Fibroblast of the conjunctiva (primary cell): ENCODE data around the gene STK35.

Source experiments
- DNase-seq: peaks from one replicate; pipeline ENCODE4 v3.0.0-alpha.2; 2010; ENCODE audit warnings: low read depth

STK35 gene

DNA sequence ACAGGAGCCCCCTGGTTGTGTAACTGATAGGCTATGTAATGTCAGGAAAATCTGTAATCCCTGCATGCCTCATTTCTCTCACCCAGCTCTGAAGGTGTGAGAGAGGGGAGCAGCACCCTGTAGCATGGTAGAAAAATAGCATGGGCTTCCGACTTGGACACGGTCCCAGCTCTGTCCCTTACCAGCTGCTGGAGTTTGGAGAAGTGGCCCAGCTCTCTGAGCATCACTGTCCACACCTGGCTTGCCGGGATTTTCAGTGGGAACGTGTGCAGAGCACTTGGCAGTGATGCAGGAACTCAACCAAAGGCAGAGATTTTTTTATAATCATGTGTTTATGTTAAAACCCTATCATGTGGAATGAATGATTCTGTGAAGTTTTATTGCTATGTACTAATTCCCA, 34.6 kb downstream of the STK35 start:
- DNase-seq = no peak

DNA sequence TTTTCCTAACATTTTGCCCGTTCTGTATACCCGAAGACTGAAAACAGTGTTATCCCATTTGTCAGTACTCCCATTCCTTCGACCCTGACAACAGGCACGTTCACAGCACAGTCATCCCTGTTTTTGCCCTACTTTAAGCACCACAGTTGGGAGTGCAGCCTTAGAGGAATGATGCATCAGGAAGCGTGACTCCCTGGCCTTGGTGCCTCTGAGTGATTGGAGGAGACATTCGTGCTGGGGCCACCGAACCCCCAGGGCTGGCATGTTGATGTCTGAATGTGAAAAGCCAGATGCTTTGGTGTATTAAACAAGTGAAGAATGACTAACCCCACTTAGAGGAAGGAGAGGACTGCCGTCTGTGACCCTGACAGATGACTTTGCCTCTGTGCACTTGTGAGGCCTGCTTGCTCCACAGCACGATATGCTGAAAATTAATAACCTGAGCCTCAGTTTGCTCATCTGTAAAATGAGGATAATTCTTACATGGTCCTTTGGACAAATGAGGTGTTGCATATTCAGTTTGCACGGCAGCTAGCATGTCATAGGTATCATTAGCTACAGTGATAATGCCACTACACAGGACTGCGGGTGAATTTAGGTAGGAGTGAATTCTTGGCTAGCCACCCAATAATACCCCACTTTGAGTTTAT, 36.0 kb downstream of the STK35 start:
- DNase-seq = no peak

DNA sequence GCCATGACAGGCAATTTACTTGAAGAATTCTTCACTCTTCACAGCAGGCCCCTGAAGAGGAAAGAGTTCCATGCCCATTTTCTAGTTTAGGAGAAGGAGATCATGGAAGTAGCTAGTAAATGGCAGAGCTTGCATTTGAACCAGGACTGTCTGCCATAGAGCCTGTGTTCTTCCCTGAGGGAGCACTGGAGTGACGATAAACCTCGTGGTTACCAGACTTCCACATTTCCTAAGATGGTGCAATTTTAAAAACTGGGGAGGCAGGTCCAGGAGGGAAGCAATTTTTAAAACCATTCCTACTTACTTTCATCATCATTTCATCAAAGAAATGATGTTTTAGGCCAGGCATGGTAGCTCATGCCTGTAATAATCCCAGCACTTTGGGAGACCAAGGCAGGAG, 36.8 kb downstream of the STK35 start:
- DNase-seq = no peak

DNA sequence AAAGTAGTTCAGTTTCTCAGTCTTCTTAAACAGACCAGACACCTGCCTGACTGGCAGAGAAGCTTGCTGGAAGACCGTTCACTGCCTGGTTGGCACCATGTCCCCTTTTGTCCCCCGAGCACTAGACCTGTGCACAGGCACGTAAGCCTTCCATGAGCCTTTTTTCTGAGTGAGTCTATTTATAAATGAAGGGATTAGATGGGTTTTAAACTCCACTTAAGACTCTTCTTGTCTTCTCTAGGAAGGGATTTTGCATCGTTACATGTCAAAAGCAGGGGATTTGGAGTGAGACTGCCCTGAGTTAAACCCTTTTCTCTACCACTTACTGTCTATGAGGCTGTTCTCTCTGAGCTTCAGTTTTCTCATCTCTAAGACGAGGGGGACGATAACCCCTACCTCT, 37.6 kb downstream of the STK35 start:
- no peak for DNase-seq

DNA sequence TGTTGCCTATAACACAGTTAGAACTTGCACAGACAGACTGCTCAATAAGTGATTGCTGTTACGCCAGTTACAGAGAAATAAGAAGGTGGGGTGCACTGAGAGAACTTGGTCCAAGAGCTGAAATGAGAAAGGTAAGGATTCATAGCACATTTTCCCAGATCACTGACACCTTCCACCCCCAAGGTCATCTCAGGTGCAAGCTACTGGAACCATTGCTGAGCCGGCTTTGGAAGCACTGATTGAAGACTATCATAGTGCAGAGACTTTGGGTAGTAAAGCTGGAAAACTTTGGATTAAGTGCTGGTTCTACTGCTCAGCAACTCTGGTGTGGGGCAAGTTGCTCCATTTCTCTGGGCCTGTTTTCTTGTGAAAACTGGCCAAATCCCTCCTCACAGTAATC, 38.1 kb downstream of the STK35 start:
- DNase-seq = no peak

DNA sequence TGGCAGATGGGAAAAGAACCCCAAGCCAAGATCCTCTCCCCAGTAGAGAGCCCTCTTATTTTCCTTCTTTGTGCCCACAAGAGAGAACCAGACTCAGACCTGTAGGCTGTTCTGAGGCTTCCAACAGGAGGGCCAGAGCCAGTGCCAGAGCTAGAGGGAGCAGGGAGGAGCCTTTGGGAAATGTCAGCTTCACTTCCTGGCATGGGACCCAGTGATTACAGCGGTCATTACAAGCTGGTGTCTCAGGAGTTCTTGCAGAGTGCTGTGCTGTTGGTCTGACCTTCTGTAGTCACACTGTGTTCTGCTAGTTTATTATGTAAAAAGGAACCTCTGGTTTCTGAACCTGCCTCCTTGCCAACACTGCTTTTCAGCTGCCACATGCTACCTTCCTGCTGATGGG, 38.9 kb downstream of the STK35 start:
- DNase-seq = no peak

DNA sequence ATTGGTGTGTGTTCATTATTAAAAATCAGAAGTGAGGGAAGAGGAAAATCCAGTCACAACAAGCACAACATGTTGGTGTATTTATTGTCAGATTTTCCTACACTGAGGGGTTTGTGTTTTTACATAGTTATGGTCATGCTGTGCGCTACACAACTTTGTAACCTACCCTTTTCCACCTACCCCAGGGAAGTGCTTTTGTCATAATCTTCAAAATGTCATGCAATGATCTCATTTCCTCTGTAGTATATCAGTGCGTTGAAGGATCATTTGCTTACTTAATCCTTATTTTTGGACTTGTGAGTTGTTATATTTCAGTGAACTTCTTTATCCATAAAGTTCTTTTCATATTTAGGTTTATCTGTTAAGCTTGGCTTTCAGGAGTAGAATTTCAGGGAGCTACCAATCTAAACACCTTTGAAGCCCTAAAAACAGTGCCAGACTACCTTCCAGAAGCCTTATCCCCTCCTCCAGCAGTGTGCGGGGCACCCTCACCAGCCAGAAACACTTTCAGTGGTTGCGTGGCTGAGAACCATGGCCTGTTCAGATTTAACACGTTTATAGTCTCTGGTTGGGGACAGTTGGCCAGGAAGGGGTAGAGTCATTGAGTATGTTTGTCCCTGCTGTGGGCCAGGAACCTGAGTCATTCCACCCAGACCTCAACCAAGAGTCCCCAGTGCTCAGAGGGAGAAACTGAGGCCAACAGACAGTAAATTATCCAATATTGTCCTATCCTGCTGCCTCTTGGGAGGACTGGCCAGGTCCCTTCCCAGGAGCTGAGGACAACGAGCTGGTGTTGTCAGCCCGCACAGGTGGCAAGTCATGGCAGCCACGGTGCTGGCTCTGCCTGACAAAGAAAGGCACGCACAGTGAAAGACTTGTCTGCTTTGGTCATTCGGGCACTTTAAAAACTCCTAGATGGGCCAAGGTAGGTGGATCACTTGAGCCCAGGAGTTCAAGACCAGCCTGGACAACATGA, 40.3 kb downstream of the STK35 start:
- no peak for DNase-seq

DNA sequence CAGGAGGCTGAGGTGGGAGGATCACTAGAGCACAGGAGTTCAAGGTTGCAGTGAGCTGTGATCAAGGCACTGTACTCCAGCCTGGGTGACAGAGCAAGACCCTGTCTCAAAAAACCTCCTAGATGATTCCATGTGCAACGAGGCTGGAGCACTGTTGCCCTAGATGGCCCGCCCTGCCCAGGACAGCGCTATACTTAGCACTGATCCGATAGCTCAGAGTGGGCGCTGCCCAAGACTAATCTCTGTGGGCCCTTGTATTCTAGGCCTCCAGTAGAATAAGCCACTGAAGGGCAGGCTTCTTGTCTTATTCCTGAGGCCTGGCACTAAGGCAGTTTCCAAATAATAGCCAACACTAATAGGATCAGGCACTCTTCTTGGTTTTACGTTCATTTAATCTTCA, 41.0 kb downstream of the STK35 start:
- no peak for DNase-seq

DNA sequence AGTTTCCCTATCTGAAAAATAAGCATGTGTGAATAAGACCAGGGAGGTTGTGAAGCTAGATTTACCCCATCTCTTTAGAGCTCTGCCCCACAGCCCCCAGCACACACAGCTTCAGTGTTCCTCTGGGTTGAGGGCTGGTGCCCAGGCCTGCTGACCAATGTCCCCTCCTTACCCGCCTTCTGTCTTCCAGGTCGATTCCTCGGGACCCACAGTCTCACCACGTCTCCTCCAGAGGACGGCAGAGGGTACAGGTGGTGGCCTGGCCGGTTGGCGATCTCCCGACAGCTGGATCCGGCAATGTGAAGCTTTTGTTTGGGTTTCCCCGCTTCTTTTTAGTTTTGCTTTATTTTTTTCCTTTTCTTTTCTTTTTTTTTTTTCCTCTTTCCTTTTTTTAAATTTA, 42.0 kb downstream of the STK35 start:
- no peak for DNase-seq

DNA sequence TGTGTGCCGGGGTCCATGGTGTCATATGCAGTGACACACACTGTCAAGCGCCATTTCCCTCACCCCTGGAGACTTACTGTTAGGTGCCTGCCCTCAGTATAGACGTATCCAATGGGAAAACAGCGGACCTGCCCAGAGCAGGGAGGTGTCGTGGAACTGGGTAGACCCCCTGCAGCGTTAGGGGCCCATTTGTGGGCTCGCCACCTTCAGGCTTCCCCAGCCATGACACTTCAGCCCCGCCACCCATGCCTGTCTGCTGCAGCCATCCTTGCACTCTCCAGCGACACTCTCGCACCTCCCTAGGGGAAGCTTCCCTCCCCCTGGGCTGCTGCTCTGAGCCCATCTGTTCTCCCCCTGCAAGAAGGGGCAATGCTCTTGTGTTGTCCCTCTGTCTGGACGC, 43.2 kb downstream of the STK35 start:
- DNase-seq = no peak

DNA sequence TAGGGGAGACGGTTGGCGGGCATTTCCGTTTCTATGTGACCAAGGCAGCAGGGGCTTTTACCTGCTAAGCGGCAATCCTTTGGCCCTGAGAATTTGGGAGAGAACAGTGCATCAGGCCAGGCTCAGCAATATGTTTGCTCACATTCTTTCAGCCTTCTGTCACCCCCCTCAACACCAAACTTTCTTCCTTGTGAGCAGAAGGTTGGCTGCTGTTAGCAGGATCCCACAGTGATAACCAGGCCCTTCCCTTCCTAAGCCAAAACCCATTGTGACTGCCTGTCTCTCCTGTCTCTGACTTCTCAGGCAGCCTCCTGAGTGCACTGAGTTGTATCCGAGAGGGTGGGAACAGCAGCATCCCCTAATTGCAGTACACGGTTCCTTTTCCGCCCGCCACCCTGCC, 43.7 kb downstream of the STK35 start:
- no peak for DNase-seq

DNA sequence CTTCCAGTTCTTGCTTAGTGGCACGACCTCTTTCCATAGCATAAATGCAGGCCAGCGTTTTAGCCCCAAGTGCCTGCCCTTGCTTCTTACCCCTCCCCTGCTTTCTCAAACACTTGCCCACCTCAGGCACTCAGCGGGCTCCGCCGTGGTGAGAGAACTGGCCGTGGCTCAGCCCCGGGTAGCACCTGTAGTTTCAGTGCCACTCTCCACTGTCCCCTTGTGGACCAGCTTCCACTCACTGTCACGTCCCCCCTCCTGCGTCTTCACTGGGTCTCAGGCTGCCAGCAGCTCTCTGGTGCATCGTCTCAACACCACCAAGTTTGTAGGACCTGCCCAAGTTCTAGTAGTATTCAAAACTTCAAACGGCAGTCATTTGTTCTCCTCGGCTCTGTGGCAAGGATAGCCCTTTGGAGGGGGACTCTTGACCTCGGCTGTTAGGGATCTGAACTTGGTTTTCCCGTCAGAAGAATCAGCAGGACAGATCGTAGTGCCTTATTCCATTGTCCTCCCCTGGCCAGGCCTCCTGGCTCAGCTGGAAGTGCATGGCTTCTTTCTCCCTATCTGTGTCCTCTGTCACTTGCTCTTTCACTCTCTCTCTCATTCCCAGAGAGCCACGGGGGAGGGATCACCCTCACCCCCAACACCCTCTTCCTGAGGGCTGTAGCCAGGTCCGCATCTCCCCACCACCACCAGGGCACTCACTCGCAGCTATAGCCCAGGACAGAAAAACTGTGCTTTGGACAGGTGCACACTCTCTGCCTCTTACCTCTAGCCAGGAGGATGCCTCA, 44.6 kb downstream of the STK35 start:
- no peak for DNase-seq

DNA sequence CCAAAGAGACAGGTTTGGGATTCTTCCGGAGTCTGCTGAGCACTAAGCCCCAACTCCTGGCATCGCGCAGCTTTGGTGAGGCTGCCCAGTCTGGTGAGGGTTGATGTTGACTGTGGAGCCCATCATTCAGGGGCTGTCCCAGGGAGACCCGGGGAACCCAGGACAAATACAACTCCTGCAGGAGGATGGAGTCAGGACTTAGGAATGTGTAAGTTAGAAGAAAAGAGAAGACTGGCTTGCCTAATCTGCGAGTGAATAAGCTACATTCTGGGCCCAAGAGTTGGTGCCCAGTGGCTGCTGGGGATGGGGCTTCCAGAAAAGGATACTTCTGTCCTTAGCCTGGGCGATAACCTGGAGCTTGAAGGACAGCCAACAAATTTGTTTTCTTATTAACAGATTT, 47.9 kb downstream of the STK35 start:
- no peak for DNase-seq

DNA sequence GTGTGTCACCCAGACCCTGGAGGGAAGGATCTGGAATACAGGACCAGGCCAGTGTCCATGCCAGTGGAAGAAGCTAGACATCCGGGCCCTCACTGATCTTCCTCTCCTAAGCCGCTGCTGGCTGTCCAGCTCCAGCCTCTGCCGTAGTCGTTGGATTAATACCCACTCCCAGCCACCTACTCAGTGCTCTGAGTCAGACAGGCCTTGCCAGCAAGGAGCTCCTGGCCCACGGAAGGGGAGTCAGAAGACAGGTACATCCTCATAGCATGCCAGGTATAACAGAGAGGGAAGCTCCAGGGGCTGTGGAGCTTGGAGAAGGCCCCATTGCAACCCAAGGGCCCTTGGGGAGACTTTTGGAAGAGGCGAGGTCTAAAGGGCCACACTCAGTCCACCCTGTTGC, 49.0 kb downstream of the STK35 start:
- DNase-seq = no peak

DNA sequence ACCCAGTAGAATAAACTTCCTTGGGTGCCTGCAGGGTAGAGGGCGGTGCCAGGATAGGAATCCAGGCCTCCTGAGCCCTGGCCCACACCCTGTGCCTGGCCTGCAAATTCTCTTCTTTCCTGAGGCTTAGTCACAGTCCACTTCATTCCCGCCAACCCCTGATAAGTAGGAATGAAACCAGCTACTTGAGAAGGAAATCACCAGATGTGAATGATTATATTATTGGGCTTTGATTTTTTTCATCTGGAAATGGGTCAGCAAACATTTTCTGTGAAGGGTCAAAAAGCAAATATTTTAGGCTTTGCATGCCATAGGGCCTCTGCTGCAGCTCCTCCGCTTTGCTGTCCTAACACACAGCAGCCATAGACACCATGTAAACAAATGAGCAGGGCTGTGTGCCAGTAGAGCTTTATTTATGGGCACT, 50.2 kb downstream of the STK35 start:
- DNase-seq = peak; percentile 45

DNA sequence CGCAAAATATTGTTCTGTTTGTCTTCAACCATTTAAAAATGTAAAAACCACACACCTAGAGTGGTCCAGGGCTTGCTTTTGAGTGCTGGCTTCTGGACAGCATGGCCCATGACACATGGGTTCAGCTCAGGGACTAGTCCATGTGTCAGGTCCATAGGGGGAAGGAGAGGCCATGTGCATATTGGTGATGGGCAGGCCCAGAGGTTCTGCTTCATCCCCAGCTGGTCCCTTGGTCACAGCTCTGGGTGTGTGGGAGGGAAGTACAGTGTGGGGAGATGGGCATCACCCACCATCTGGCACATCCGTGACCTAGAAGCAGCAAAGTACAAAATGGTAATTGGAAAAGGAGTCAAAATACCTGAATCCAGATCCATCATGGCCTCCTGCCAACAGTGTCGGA, 50.7 kb downstream of the STK35 start:
- no peak for DNase-seq

DNA sequence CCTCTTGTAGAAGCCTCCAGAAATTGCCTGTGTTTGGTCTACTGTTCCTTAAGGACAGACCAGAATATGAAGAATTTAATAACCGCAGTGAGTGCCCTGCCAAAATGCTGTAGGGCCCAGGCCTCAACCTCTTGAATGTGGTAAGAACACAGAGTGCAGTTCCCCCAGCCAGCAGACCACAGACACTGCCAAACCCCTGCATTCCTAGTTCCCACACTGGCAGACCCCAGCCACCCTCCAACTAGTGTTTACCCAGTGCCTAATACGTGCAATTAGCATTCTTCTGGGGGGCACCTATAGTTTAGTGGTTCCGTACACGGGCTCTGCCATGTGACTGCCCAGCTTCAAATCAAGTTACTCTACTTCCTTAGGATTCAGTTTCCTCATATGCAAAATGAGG, 51.7 kb downstream of the STK35 start:
- no peak for DNase-seq

DNA sequence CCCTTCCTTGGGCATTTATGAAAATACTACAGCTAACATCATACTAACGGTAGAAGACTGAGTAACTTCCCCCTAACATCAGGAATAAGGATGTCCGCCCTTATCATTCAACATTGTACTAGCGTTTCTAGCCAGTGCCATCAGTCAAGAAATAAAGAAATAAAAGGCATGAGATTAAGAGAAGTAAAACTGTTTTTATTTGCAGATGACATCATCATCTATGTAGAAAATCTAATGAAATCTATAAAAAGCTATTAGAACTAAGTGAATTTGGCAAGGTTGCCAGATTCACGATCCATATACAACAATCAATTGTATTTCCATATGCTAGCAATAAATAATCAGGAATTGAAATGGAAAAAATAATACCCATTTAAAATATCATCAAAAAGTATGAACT, 54.6 kb downstream of the STK35 start:
- no peak for DNase-seq

DNA sequence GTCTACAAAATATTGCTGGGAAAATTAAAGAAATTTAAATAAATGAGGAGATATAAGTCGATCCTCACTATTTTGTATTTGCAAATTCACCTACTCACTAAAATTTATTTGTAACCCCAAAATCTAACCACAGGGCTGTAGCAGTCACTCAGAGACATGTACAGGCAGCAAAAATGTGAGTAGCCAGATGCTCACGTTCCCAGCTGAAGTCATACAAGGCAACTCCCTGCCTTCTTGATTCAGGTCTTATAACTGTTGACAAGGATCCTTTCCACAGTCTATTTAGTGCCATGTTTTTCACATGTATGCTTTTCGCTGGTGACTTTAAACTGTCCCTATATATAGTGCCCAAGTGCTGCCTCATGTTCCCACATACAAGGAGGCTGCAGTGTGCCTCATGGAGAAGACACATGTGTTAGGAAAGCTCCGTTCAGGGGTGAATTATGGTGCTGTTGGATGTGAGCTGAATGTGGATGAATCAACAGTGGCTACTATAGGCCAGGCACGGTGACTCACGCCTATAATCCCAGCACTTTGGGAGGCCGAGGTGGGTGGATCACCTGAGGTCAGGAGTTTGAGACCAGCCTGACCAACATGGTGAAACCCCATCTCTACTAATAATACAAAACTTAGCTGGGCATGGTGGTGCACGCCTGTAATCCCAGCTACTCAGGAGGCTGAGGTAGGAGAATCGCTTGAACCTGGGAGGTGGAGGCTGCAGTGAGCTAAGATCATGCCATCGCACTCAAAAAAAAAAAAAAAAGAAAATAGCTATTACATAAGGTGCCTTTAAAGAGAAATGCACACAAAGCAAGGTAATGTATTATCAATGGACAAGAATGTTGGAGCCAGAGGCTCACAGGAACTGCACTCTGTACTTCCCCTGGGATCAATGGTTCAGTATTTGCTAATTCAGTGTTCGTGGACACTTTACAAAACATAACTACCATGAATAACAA, 55.3 kb downstream of the STK35 start:
- DNase-seq = no peak

DNA sequence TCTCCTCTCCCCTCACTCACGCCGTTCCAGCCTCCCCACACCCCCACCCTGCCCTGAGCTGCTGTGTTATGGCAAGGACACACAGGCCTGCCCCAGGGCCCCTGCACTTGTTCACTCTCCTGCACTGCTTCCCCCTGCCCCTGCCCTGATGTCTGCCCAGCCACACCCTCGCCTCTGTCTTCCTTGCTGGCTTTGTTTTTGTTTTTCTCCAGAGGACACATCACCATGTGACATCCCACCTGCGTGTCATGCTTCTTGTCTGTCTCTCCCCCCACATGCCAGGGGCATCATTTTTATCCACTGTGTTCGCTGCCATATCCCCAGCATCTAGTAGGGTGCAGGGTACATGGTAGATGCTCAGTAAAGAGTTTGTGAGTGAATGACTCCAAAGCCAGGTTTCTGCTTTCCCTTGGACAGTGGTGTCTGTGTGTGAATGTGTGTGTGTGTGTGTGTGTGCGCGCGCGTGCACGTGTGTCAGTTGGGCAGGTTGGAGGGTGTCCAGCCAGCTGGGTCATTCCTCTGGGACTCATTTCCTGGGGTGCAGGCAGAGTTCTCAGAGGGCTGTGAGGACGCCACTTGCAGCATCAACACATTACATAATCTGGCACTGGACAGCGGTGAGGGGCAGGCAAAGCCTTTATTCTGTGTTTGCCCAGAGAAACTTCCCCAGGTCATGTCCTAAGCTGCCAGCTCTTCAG, 60.6 kb downstream of the STK35 start:
- DNase-seq = no peak

DNA sequence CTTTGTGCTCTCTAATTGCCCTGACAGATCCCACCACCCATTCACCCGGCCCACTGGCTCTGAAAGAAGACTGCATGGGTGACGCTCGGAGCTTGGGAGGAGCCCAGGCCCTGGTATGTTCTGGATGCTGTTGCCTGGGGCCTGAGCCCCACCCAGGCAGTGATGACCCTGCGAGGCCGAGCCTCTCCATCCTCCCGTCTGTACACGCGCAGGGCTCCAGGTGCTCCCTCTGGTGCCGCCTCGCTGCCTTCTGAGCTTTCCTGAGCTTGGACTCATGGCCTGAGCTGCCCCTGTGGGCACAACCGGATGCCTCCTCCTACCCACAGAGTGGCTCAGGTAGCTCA, 61.2 kb downstream of the STK35 start:
- DNase-seq = no peak
